HepG2 (cell line): Measurements from ENCODE around the gene FNDC3B.

Experiments used
- ATF1 ChIP-seq: IDR thresholded peaks from 2 replicates; pipeline ENCODE4 v1.6.1; 2016; ENCODE audit warnings: mild to moderate bottlenecking, control low read depth
- SRSF4 ChIP-seq: fragments of 200-400 bp; formaldehyde crosslinking; IDR thresholded peaks from one replicate; pipeline ENCODE4 v1.6.1; 2018; ENCODE audit warnings: mild to moderate bottlenecking, low read depth, low read length, moderate library complexity; ENCODE audit not compliant: poor library complexity, severe bottlenecking
- ZNF329 ChIP-seq: sonication (generic); formaldehyde crosslinking; IDR thresholded peaks from 2 replicates; pipeline ENCODE4 v1.9.0; 2021; ENCODE audit warnings: low read depth, mild to moderate bottlenecking, missing genetic modification reagents

DNA sequence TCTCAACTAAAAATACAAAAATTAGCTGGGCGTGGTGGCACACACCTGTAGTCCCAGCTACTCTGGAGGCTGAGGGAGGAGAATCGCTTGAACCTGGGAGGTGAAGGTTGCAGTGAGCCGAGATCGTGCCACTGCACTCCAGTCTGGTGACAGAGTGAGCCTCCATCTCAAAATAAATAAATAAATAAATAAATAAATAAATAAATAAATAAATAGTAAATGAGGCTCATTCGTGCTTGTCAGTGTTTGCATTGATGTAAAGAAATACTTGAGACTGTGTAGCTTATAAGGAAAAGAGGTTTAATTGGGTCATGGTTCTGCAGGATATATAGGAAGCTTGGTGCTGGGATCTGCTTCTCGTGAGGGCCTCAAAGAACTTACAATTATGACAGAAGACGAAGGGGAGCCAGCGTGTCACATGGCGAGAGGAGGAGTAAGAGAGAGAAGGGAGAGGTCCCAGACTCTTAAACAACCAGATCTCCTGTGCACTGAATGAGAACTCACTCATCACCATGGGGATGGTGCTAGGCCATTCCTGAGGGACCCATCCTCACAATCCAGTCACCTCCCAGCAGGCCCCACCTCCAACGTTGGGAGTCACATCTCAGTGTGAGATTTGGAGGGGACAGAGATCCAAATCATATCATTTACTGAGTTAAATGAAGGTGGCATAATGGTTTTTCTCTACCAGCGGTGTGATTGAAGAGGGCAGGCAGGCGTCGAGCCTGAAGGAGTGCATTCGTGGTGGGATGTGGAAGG lies 104.5 kb downstream of the FNDC3B start:
- no peak for TF ChIP-seq SRSF4
- no peak for TF ChIP-seq ATF1 (CRISPR knock-in tag)
- TF ChIP-seq ZNF329 = no peak
